ENCODE measurements around the gene CCND2.
A peak's percentile ranks its signal among the peaks of the same experiment; 100 is the strongest.

Gene CCND2

DNA sequence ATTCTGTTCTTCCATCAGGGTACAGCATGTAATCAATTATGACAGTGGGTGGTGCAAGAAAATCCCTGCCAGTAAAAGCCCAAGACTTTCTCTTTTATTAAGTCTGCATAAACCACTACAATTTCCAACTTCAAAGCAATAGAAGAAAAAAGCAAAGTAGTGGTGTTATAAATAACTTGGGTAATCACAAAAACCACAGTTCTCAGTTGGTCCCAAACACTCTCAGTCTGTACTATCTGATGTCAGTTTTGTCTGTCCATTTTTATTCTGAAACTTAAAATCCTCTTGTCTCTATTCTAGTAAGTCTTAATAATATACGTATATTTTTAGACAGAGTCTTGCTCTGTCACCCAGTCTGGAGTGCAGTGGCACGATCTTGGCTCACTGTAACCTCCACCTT lies 38.7 kb downstream of the CCND2 start:
- Histone ChIP-seq H3K4me3 (no peak overlapping the region), H3K27ac (no peak overlapping the region)

DNA sequence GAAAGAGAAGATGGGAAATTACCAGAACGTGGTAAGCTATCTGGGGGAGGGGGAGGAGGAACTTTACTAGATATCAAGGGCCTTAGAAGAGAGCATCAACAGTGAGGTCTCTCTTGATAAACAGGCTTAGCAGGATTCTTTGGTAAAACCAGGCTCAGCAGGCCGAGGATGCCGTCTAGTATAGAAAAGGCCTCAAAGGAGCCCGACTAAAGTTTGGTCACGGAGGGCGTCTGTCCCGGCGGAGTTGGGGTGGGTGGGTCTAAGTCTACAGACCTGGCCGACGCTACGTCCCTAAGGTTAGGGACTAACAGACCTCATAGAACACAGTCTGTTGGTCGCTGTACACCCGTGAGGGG lies 46.9 kb downstream of the CCND2 start:
- H3K27ac ChIP-seq = peak overlapping the region; percentile 4 to 94 (median 86)
- peak overlapping the region; percentile 62 to 97 (median 82) for H3K4me3 ChIP-seq

- peak within 1 kb of the TSS; percentile 51 to 94 (median 90) for H3K27ac ChIP-seq
Measured at GRCh38 chr12:4320853-4321701, 47.5 kb downstream of the CCND2 start, which contains the start of gene TIGAR. Gene TIGAR, plus strand, starts transcription at chr12:4321213. Its CDS starts 59 bp downstream, at chr12:4321272.

GRCh38 chr12:4322726-4323125 lies 49.2 kb downstream of the CCND2 start:
- Histone ChIP-seq H3K4me3 (peak overlapping the region in 1 of 7 experiments; percentile 76), H3K27ac (peak overlapping the region in 1 of 21 experiments; percentile 91)

More at GRCh38 chr12:4320853-4321701, 47.5 kb downstream of the CCND2 start, which contains the start of gene TIGAR:
- H3K4me3 ChIP-seq = peak within 1 kb of the TSS; percentile 62 to 97 (median 82)

Measured in skin epidermis (tissue), 12 donors.